GM19328 (cell line): Measurements from ENCODE around the gene PRUNE1.

Experiments
- ATAC-seq: cut with Tn5 transposase; IDR thresholded peaks from one replicate; pipeline ENCODE4 v1.9.1; 2021; ENCODE audit warnings: mild to moderate bottlenecking, moderate library complexity; ENCODE audit not compliant: unreplicated experiment

Gene PRUNE1

DNA sequence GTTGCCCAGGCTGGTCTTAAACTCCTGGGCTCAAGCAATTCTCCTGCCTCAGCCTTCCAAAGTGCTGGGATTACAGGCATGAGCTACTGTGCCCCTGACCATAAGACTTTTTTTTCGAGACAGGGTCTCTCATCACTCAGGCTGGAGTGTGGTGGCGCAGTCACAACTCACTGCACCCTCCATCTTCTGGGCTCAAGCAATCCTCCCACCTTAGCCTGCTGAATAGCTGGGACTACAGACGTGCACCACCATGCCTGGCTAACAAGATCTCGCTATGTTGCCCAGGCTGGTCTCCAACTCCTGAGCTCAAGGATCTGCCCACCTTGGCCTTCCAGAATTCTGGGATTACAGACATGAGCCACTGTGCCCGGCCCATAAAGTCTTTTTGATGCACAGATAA lies 41.2 kb downstream of the PRUNE1 start:
- no peak for ATAC-seq

- no peak for ATAC-seq
These were observed 41.9 kb downstream of the PRUNE1 start for GRCh38 chr1:151050051-151050688.

DNA sequence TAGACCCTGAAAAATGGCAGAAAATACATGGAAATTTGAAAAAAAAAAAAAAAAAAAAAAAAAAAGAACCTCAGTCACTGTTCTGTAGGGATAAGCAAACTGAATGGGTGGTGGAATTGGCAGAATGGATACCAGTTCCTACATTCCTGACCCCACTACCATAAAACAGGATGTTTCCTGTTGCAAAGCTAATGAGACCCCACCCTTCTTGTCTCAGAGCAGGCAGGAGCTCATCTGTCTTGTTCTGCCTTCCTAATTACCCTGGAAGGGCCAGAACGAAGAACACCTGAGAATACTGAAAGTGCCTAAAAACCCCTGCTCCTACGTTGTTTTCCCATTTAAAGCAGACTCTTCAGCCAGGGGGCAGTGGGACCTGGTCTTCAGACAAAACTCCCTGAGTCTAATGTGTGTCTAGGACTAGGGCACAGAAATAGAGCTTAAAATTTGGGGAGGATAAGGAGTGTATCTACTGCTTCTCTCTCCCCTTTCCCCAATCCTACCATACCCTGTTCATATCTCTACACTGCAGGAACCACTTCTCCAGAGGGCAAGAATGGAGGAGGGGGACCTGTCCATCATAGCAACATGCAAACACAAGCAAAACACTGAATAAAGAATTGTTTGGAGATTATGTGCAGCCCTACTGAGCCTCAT lies 43.2 kb downstream of the PRUNE1 start:
- ATAC-seq: no peak

DNA sequence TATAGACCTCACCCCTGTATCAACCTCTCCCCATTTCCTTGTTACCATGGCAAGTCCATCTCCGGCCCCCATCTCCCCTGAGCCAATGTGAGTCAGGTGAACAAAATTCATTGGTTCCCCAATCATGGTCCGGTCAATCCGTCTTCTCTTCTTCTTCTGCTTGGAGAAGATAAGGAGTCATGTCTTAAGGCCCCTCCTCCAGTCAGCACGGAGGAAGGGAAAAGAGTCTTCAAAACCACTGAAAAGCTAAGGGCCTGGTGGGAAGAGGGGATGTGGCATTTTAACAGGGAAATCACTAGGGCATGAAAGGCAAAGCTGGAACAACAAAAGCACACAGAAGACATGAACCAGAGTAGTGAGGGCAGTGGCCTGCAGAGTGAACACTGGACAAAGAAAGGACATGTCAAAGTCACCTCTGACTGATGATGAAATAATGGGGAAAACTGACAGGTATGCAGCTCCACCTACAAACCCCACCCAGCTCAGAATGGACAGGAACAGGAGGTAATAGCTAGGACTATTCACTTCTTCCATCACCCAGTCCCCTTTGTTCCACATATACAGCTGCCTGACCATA lies 46.8 kb downstream of the PRUNE1 start:
- ATAC-seq: no peak

DNA sequence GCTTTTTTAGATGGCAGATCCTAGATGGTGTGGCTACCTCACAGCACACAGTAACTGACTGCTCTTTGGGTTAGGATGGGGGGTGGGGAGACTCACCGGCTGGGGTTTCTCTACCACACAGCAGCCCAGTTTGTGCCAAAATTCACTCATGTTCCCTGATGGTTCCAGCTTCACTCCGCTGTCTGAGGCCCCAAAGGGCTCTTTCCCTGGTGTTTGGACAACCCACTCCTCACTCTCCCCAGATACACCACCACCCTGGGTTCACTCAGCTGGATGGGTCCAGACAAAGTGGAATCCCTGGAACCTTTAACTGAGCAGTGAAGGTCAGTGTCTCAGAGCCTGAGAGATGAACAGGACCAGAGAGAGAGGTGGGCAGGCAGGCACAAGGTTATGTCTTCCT lies 47.3 kb downstream of the PRUNE1 start:
- no peak for ATAC-seq

GRCh38 chr1:151056149-151056548 lies 47.9 kb downstream of the PRUNE1 start:
- no peak for ATAC-seq

- ATAC-seq: no peak
These were observed 50.4 kb downstream of the PRUNE1 start for GRCh38 chr1:151058692-151059091.

GRCh38 chr1:151059109-151060006 lies 51.1 kb downstream of the PRUNE1 start, which contains the start of gene CDC42SE1:
Gene CDC42SE1, minus strand, starts transcription at chr1:151059622. Its CDS starts 3,892 bp downstream, at chr1:151055730.
- ATAC-seq: peak; percentile 66

GRCh38 chr1:151060007-151060656 lies 51.9 kb downstream of the PRUNE1 start, which contains the start of gene MLLT11:
Gene MLLT11, plus strand, starts transcription at chr1:151060397. Its CDS starts 6,828 bp downstream, at chr1:151067225.
- ATAC-seq: no peak

DNA sequence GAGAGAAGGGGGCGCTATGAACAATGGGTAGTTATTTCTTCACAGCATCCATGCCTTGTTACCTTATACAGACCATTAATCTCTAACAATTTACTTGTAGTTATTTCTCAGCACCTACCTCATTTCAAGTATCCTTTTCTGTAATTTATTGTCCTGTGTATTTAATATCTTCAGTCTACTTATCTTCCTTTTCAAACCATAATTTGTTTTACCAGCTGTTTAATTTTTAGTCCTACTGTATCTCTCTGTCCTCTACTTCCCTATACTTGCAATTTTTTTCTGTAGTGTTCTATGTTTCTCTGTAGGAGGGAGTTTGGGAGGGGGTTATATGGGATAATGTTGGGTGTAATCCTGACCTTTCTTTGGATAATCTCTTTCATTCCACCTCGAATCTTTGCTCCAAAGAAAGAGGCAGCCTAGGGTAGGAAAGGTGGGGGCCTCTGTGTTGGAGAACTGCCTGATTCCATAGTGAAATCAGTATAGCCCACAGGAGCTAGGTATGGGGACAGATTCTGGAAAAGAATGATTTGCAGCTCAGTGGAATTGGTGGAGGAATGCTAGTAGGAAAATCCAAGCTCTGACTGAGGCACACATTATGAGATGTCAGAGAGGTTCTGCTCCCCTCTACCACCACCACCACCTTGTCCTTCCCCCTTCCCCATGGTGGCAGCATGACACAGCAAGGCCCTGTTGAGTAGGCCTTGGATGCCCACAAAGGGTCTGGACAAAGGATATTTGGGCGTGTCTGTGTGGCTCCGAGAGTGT lies 52.6 kb downstream of the PRUNE1 start:
- no peak for ATAC-seq

DNA sequence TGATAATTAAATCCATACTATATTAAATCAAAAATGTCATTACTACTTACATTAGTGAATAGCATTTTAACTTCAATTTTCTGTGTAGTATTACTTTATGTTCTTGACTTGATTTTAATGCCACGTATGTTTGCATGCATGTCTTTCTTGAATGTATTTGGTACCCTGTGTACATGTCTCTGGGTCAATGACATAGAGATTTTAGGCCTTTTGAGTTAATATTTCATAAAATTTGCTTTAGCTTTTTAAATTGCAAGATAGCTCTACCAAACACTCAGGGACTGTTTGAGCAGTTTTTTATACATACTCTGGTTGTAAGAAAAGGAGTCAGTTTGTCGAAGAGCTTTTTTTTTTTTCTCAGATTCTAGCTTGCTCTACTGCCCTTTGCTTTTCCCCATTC lies 53.5 kb downstream of the PRUNE1 start:
- no peak for ATAC-seq

DNA sequence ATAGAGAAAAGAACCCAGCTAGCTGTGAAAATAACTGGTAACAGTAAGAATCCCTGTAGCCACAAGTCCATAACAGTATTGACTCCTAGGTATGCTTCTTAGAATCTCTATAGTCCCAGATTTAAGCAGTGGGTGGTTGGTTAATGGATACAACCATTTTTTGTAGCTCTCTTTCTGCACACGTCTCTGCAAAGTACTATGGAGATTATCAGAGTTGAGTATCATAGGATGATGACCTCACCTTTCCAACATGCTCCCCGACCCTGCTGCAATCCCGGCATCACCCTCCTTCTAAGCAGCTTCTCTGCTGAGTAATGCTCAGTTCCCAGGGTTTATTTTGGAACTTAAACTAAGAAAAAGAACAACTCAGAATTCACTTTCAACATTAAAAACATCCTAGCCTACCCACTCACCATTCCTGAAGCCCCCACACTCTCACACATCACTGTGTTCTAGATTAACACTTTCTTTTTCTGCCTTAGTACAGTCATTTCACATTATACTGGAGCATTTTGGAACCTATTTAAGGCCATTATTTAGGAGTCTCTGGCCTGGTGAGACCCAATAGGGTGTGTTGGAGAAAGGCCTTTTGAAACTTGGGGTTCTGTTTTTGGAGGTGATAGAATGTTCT lies 54.6 kb downstream of the PRUNE1 start:
- ATAC-seq: no peak

DNA sequence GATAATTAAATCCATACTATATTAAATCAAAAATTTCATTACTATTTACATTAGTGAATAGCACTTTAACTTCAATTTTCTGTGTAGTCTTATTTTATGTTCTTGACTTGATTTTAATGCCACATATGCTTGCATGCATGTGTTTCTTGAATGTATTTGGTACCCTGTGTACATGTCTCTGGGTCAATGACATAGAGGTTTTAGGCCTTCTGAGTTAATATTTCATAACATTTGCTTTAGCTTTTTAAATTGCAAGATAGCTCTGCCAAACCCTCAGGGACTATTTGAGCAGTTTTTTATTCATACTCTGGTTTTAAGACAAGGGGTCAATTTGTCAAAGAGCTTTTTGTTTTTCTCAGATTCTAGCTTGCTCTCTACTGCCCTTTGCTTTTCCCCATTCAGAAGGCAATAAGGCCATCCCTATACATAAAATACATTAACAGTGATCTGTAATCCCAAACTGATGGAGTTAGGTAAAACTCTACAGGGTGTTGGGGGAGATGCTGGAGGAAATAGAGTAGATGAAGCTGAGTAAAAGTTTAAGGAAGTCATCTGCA lies 56.9 kb downstream of the PRUNE1 start:
- ATAC-seq: no peak

- ATAC-seq: no peak
These were observed 58.9 kb downstream of the PRUNE1 start for GRCh38 chr1:151067185-151067584.

GRCh38 chr1:151069103-151069486 lies 60.8 kb downstream of the PRUNE1 start:
- ATAC-seq: no peak

- peak; percentile 68 for ATAC-seq
These were observed 62.4 kb downstream of the PRUNE1 start, which contains the start of gene GABPB2 for GRCh38 chr1:151070474-151071276. Gene GABPB2, plus strand, starts transcription at chr1:151070761. Its CDS starts 17,429 bp downstream, at chr1:151088190.

GRCh38 chr1:151072224-151072623 lies 64.0 kb downstream of the PRUNE1 start:
- ATAC-seq: no peak
